Hematopoietic multipotent progenitor cell treated with erythropoietin and hydrocortisone succinate and interleukin-3 and kit ligand, for 17 days (in vitro differentiated cells): ENCODE results near the gene RELN.

Experiments used
- DNase-seq: peaks from one replicate; pipeline ENCODE4 v3.0.0-alpha.2; 2015; ENCODE audit warnings: low spot score

The RELN gene

DNA sequence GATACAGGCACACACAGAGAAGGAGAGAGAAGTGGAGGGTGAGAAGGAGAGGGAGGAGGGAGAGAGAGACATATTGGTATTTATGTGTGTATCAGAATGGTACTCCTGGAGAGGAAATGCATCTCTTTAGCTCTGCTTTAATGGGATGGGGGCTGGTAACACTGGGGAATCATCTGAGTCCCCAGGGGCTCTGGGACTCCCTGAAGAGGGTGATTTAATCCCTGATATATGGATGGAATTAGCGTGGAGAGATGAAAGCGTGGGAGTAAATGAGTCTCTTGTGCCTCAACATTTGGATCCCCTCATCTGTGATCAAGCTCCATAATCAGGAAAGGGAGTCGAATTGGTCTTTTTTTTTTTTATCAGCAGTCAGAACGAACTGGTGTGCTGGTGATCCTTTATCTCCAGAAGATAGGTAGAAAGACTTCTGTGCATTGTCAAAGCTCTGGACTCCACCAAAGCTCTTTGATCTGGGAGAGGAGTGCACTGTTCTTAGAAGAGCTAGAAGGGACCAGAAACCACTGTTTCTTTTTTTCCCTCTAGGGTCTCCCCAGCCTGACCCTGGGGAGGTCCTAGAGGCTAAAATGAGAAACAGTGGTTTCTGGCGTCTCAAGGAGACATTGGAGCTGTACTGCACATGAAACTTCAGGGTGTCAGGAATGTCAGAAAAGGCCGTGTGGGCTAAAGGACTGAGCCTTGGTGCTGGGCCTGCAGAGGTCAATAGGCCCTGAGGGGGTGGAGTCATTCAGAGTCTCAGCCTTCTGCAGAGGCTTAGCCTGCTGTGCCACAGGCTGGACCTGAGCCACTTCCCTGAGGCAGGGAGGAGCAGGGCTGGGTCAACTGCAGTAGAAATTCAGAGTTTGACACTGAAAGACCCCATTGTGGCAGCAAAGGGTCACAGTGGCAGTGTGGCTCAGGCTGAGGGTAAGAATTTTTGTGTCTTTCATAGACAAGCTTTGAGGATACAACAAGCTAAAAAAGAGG lies 309.0 kb downstream of the RELN start:
- no peak for DNase-seq

DNA sequence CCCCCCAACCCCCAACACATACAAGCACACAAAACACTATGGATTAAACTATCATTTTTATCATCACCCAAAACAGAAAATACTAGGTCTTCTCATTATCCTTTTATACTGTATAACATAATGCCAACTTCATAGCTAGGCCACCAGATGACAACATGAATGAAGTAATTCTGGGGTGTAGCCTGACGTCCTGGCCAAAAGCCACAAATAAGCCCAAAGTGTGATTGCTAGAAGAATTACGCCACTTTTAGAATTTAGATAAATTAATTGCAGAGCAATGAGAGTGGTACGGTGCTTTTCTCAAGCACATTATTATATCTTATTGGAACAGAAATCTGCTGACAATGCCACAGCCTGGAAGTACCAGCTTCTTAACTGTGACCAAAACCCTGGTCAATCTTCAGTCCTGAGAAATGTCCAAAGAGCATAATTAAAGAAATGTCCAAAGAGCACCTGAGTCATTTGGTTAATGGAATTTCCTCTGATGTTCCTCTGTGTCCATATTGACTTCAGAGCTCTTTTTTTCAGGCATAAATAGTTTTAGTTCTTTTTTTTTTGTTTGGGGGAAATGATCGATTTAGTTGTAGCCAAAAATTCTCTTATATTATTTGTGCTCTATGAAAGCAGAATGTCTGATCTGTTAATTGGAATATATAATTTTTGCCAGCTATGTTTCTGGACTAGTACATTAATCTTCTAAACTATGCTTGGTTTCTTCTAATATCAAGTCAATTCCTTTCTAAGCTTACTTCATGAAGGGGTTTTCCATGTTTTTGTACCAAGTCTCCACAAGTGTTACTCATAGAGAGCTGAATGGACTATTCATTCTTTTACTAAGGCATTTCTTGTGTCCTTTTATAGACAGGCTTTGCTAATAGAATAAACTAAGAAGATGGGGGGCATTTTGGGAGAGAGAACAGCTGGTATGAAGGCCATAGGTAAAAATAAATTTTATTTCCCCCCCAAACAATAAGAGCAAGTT lies 310.0 kb downstream of the RELN start:
- DNase-seq: no peak

DNA sequence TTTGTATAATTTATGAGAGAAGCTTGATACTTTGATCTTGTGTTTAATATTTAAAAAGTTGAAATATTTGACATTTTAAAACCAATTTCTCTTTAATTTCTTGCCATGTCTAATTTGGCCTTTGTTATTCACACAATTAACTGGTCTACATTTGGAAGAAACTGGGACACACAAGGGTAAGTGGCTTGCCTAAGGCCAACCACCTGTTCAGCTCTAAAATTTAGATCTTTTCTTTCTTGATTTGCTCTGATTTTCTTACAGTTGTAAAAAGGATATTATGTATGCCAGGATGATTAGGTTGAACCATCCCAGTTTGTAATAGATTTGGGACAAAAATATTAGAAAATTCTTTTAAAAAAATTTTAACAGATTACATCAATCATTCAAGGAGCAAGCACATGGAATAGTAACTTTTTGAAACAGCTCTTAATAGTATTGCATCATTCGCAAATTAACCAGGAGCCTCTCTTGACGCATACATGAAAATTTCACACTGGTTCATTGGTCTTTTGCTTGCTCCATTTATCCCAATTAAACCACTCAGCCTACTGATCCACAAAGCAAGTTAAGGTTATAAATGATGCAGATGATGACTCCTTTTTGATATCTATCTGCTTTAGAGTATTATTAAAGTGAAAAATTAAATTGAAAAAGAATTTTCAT lies 321.0 kb downstream of the RELN start:
- DNase-seq: no peak

DNA sequence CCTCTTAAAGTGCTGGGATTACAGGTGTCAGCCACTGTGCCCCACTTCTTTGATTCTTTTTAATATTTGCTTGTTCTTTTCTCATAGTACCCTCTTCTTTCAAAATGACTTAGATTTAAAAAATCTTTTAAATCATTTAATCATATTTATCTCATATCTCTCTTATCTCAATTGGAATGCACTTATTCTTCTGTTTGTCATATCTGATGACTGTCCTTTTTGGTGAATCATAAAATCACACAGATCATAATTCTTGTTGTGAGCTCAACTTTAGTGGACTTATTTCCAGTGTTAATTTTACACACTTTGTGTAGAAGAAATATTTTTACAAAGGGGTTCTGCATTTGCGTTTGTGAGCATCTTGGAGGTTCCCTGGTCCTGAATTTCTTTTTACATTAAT lies 323.1 kb downstream of the RELN start:
- no peak for DNase-seq

DNA sequence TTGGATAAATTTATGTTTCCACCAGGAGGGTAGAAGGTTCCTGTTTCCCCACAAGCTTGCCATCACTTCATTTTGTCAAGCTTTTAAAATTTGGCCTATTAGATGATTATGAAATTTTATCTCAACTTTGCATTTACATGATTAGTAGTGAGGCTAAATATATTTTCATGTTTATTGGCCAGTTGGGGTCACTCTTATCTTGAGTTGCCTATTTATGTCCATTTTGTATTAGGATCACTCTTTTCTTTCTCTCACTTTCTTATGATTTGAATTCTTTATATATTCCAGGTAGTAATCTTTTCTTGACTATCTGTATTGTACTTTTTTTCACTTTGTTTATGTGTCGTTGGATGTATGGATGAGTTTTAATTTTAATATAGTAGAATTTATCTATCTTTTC lies 324.9 kb downstream of the RELN start:
- no peak for DNase-seq

DNA sequence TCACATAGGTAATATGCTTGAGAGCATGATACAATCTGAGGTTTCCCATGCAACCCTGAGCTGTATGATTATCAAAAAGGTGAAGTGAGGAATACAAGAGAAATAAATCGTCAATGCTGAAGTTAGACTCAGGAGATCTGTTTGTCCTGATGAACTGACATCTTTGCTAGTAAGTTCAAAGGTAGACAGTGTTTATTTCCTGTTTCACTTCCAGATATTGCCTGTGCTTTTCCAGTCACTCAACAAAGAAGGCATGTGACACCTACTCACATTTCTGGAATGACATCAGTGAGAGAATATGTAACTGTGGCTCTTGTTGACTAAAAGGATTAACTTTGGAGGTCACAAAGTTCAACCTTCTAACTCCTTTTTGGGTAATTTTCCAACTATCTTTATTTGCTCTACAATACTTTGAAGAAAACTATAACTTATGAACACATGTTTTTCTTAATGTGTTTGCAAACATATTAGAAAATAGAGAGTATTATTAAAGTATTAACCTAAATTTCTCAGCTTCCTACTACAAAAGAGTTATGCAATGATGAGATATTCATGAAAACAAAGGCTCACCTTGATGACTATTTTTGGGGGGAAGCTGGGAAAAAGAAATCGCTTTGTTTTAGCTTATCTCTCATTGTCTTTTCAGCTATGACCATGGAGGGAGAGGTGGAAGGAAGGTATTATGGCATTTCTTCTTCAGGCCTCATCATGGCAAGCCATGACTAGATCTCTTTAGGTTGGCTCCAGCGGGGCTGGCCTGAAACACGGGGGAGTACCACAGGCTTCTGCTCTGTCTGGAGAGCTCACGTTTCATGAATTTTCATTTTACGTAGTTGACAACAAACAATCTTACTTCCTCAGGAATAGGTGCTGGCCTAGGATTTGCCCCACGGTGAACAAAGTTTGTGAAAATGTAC lies 328.7 kb downstream of the RELN start:
- DNase-seq: no peak

DNA sequence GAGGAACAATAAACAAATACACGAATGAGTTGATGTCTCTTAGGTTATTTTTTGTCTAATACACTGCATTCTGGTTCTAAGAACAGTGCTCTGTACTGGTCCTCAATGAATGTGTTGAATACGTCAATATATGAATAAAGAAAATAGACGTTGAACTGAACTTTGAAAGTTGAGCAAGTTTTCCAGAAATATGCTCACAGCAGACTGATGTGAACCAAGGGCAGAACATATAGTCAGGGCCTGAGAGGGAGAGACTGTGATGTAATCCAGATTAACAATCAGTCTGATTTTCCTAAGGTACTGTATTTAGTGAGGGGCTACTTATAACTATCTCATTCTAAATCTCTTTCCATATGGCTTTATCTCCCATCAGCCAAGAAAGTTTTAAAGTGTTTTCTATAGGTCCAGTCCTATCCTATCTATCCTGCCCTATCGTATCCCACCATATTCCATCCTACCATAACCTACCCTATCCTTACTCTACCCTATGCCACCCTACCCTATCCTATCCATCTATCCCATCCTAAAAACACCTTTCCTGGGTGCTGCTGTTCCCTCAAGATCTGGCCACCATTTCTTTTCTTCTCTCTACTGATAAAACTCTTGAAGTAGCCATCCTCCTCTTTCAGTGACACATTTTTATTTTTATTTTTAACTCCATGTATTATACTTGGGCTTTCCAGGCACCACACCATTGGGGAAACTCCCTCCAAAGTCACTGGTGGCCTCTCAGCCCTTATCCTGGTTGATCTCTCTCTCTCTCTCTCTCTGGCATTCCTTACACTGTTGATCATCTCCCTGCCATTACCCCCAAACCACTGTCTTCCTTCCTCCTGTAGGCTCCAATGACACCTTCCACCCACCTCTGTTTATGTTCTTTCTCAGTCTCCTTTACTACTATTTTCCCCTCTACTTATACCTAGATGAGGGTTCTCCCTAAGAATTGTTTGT lies 331.1 kb downstream of the RELN start:
- no peak for DNase-seq

DNA sequence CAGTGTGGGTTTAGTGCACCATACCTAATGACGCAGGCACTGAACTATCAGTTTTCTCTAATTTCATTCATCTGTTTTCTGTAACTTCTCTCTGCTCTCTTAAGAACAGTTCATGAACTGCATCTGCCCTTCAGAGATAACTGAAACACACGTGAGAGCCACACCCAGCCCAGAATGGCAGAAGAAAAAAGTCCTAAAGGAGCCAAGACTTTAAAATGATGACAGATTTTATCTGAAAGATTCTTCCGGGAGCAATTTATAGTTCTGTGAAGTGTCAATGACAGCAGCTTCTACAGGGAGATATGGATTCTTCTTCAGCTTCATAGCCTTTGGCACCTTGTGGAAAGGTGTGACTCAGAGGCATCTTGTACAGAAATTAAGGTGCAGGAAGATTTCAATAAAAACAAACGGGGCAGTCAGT lies 332.0 kb downstream of the RELN start:
- DNase-seq: no peak

DNA sequence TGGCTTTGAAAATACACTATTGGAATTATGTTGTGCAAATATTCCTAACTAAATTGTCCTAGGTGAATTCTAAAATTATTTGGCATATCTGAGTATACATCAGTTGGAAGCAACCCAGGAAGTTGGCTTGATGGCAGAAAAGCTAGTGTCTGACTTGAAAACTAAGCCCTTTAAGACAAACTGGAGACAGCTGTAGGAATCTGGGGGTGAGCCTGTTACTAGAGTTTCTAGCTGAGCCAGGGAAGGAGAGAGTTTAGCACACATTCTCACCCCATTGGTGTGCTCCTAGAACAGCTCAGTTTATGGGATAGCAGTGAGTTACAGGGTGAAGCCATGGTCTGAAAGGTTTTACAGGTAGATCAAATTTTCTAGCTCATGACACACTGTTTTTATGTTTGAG lies 333.2 kb downstream of the RELN start:
- no peak for DNase-seq

DNA sequence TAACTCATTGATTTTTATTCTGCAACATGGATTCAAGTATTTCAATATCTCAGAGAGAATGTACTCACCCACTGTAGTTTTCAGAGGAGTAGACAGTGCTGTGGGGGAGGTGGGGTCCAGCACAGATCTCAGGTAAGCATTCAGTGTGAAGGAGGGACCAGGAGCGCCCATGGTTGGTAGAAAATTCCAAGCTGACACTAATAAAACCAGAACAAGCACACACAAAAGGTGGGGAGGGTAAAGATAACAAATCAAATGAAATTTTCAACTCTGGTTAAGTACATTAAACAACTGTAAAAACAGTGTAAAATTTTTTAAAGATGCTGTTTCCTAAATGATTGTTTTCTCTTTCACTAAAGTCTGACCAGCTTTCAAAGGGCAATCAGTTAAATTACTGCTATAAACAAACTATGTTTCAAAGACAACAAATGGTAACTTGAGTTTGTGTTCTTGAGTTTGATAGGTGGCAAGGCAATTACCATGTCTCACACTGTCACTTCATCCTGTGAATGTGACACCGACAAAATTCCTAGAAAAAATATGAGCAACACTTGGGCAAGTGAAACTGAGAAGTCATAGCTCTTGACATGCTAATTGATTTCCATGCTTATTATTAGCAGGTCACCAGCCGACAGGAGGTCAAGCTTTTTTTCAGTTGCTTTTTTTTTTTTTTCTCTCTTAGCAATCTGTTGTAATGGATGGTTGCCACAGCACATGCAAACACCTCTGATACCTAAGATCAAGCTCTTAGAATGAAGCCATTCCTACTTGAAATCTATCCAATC lies 337.7 kb downstream of the RELN start:
- DNase-seq: no peak

DNA sequence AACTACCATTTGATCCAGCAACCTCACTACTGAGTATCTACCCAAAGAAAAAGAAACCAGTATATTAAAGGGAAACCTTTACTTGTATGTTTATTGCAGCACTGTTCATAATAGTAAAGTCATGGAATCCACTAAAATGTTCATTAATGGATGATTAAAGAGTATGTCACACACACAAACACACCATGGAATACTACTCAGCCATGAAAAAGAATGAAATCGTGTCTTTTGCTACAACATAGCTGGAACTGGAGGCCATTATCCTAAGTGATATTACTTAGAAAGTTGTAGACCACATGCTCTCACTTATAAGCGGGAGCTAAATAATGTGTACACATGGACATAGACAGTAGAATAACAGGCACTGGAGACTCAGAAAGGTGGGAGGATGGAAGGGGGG lies 340.4 kb downstream of the RELN start:
- no peak for DNase-seq

DNA sequence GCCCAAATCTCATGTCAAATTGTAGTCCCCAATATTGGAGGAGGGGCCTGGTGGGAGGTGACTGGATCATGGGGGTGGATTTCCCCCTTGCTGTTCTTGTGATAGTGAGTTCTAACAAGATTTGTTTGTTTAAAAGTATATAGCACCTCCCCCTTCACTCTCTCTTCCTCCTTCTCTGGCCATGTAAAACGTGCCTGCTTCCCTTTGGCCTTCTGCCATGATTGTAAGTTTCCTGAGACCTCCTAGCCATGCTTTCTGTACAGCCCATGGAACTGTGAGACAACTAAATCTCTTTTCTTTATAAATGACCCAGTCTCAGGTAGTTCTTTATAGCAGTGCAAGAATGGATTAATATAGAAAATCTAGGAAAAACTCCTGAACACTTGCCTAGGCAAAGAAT lies 341.3 kb downstream of the RELN start:
- DNase-seq: no peak

DNA sequence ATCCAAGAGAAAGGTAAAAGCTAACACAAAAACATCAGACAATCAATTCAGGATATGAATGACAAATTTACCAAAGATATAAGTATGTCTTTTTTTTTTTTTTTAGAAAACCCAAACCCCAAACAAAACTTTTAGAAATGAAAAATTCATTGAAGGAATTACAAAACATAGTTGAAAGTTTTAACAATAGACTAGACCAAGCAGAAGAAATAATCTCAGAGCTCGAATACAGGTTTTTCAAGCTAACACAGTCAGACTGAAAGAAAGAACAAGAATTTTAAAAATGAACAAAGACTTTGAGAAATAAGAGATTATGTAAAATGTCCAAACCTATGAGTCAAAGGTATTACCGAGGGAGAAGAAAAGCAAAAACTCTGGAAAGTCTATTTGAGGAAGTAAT lies 345.1 kb downstream of the RELN start:
- no peak for DNase-seq

DNA sequence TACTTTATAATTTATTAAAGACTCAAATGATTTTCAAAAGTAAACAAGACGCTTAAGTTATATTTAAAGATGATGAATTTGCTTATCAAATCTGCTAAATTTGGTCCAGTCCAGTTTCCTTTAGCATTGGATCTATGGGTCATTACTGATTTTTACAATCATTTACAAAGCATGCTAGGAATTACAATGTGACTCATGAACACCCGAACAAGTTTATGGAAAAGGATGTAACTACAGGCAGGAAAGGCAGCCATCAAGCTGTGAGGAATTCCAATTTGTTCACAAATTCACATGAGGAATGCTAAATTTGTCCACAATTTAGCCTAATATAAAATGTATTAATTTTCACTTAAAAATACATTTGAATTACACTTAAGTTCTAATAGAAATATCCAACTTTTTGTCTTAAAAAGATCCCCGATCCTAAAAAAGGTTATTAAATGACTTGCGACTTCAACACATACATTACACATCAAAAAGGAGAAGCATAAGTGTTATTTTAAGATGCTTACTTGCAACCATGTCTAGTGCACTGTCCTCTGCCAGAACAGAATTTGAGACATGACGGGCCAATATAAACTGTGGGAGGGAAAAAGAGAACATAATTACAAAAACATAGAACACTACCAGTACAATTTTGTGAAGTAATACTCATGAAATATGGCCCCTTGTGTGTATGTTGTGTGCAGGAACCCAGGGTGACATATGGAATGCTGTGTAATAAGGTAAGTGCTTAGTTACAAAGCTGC lies 349.3 kb downstream of the RELN start:
- no peak for DNase-seq

DNA sequence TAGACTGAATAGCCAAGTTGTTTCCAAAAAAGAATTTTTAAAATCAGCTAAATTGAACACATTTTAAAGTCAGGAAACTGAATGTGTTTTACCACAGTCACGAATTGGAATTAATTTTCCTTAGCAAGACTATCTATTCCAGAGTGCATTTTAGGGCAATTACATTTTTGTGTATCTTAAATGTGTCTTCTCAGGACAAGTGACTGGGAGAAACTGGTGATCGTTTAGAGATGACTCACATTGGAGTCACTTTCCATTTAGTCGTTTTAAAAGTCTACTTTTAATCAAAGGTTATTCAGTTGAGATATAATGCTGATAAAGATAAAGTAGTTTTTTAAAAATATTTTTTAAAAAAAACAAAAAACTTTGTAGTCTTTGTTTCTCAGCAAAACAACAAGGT lies 351.7 kb downstream of the RELN start:
- no peak for DNase-seq

DNA sequence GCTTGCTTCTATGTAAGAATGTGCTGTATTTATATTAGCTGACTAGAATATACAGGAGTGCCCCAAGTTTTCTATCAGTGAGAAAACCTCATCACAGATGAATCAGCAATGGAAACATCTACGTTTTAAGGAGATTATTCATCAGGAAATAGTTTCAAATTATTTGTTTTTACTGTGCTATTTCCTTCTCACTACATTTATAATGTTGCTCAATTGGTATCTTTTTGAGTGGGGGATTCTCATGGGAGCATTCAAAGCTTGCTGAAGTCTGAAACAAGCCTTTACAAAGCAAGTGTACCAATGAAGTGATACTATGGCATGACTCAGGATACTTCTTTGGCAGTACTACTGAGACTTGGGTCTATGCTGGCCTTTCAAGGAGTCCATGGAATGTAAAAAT lies 352.4 kb downstream of the RELN start:
- DNase-seq: no peak

DNA sequence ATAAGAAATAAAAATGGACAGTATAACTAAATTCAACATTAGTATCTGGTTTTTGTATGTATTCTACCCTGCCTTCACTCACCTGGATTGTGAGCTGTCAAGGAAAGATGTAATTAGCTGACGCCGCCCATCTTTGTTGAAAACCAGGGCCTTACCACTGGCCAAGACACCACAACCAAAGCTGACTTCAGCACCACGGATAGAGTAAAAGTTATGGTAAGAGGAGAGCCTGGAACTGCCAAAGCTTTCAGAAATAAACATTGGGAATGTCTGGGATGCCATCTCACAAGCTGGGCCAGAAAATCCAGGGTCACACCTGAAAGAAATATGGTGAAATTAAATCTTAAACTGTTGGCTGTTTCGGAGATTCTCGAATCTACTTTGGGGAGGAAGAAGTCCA lies 353.3 kb downstream of the RELN start:
- DNase-seq: no peak

DNA sequence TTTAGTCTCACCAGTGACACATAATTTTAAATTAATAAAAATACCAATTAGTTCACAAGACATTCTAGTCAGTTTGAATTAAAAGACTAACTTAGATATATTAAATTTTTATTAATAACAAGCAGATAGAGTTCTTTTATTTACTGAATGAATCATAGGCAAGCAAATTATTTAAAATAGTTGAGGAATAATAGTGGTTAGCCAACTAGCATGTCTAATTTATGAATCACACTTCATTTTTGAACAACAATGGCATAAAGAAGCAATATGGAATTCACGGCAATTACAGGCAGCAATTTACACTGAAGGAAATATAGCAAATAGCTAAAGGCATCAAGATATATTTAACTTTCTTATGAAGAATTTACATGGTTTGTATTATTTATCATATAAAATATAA lies 356.5 kb downstream of the RELN start:
- DNase-seq: no peak
